K562 (cell line): ENCODE data around the gene CYB561A3. TPM values are rescaled to one million over a fixed set of nuclear protein-coding genes. Genes with fewer than 3 reads are reported as not detected.

ENCODE experiments used
- CHD1 ChIP-seq: fragments of 200-600 bp; sonication (generic); IDR thresholded peaks from one replicate; pipeline ENCODE4 v1.6.1; 2012; ENCODE audit warnings: mild to moderate bottlenecking, moderate library complexity, low read length, inconsistent platforms
- EHMT2 ChIP-seq: fragments of 450-650 bp; IDR thresholded peaks from 2 replicates; pipeline ENCODE4 v1.6.1; 2018; ENCODE audit warnings: antibody characterized with exemption
- HIVEP1 ChIP-seq: fragments of 250-450 bp; sonication (Bioruptor Pico); IDR thresholded peaks from 2 replicates; pipeline ENCODE4 v1.4.0; 2020; ENCODE audit warnings: mild to moderate bottlenecking
- JUND ChIP-seq, 2 experiments: IDR thresholded peaks; 2 replicates in 1 of 2; 3 replicates in 1 of 2; pipeline ENCODE4 v1.6.1; 2011; ENCODE audit warnings: borderline replicate concordance in 2 of 2, low read depth in 2 of 2, low read length in 2 of 2, improper control_type of control experiment in 1 of 2, missing biosample characterization in 1 of 2, missing genetic modification characterization in 1 of 2, missing genetic modification reagents in 1 of 2
- KDM4B ChIP-seq, 2 experiments: fragments of 450-650 bp in 1 of 2; sonication (generic) in 1 of 2; IDR thresholded peaks; 2 replicates each; pipeline ENCODE4 v1.6.1; 2016 to 2017; ENCODE audit warnings: borderline replicate concordance in 2 of 2, antibody characterized with exemption in 1 of 2, low read depth in 1 of 2, mild to moderate bottlenecking in 1 of 2
- MED1 ChIP-seq: sonication (generic); formaldehyde crosslinking; IDR thresholded peaks from 2 replicates; pipeline ENCODE4 v1.8.1; 2023; ENCODE audit warnings: missing genetic modification reagents, borderline replicate concordance
- NFE2L1 ChIP-seq: fragments of 450-650 bp; IDR thresholded peaks from 2 replicates; pipeline ENCODE4 v1.6.1; 2016; ENCODE audit warnings: missing genetic modification characterization, low read depth, mild to moderate bottlenecking, missing compliant biosample characterization, moderate library complexity, borderline replicate concordance
- PATZ1 ChIP-seq: fragments of 250-450 bp; sonication (Bioruptor Pico); IDR thresholded peaks from 2 replicates; pipeline ENCODE4 v1.5.0; 2020; ENCODE audit warnings: mild to moderate bottlenecking, borderline replicate concordance
- PHB ChIP-seq: fragments of 250-450 bp; sonication (Bioruptor Pico); IDR thresholded peaks from 2 replicates; pipeline ENCODE4 v1.5.0; 2021
- PRDM10 ChIP-seq: fragments of 450-650 bp; IDR thresholded peaks from 2 replicates; pipeline ENCODE4 v1.6.1; 2018; ENCODE audit not compliant: partially characterized antibody
- PRPF4 ChIP-seq: fragments of 200-400 bp; formaldehyde crosslinking; IDR thresholded peaks from one replicate; pipeline ENCODE4 v1.6.1; 2017; ENCODE audit warnings: low read length, low read depth, mild to moderate bottlenecking; ENCODE audit not compliant: insufficient read depth, poor library complexity, severe bottlenecking
- RBM17 ChIP-seq: fragments of 200-400 bp; formaldehyde crosslinking; IDR thresholded peaks from 2 replicates; pipeline ENCODE4 v1.6.1; 2017; ENCODE audit warnings: low read depth, mild to moderate bottlenecking, low read length, borderline replicate concordance
- SMARCE1 ChIP-seq: fragments of 450-650 bp; IDR thresholded peaks from 2 replicates; pipeline ENCODE4 v1.7.1; 2016; ENCODE audit warnings: mild to moderate bottlenecking
- ZNF644 ChIP-seq: fragments of 200-800 bp; sonication (Bioruptor generic); IDR thresholded peaks from 2 replicates; pipeline ENCODE4 v1.6.1; 2016; ENCODE audit warnings: low read depth, missing genetic modification characterization, missing compliant biosample characterization
- ZNF778 ChIP-seq: fragments of 450-650 bp; formaldehyde crosslinking; IDR thresholded peaks from 2 replicates; pipeline ENCODE4 v1.4.0; 2020; ENCODE audit warnings: mild to moderate bottlenecking, moderate library complexity
- polyA plus RNA-seq, 8 experiments: library from polyadenylated mRNA; depleted of rRNA in 4 of 8; stranded (reverse) in 5 of 8; unstranded in 3 of 8; fragments of >200 nt; fragmentation: Nextera tagmentation in 2 of 8; fragmentation: Illumina TruSeq in 1 of 8; extraction: Ambion mirVana in 2 of 8; extraction: Trizol in 1 of 8; gene quantifications; 2 replicates each; pipeline versions ENCODE4 v1.2.1 to v1.2.3, GENCODE V29; 2011 to 2014; ENCODE audit warnings: inconsistent platforms in 1 of 8, missing spikeins in 1 of 8
- total RNA-seq, 7 experiments: library from RNA; depleted of rRNA in 6 of 7; stranded (reverse); fragments of >200 nt in 6 of 7; fragmentation: Illumina TruSeq in 2 of 7; extraction: Trizol in 2 of 7; gene quantifications; 2 replicates each; pipeline versions ENCODE4 v1.2.1 to v1.2.3, GENCODE V29; 2011 to 2021; ENCODE audit warnings: low replicate concordance in 1 of 7
- TF ChIP-seq, protein P1 (sequence below): fragments of 450-650 bp; IDR thresholded peaks from 2 replicates; pipeline ENCODE4 v1.6.1; 2014; ENCODE audit warnings: low read depth, mild to moderate bottlenecking, moderate library complexity, borderline replicate concordance
- TF ChIP-seq, protein P2 (sequence below): fragments of 250-450 bp; sonication (Bioruptor Pico); IDR thresholded peaks from 2 replicates; pipeline ENCODE4 v1.5.0; 2021

CYB561A3 gene
- total and polyA plus RNA-seq, 9 of the 15 experiments (the other 6 are each of a cell fraction or from before 2014, with no cell fraction given): 29.2 to 78.9 (median 37.9) TPM

GRCh38 chr11:61334434-61335354 lies 27.0 kb downstream of the CYB561A3 start (continued):
- TF ChIP-seq PRPF4 (no peak), PATZ1 (CRISPR knock-in tag) (no peak), MED1 (CRISPR knock-in tag) (no peak), ZNF778 (CRISPR knock-in tag) (no peak), JUND (IDR thresholded peaks at IDR 0.05; ENCODE audit: borderline replicate concordance, low read depth, low read length) (peak; percentile 90), JUND (tag; IDR thresholded peaks at IDR 0.05; ENCODE audit: borderline replicate concordance, low read depth, low read length) (peak; percentile 74; the same call in 2 of the 3 replicates), PHB (CRISPR knock-in tag) (no peak), CHD1 (no peak), HIVEP1 (CRISPR knock-in tag) (no peak), PRDM10 (peak; percentile 14), EHMT2 (0 out of 2 replicates have a peak, but pooled peaks have one; percentile 25), NFE2L1 (no peak), ZNF644 (tag) (no peak), KDM4B (IDR thresholded peaks at IDR 0.05; ENCODE audit: borderline replicate concordance in 2 of 2, low read depth in 1 of 2) (no peak), SMARCE1 (peak; percentile 52; the same call in 1 of the 2 replicates), RBM17 (no peak)
- TF ChIP-seq, protein P1, sequence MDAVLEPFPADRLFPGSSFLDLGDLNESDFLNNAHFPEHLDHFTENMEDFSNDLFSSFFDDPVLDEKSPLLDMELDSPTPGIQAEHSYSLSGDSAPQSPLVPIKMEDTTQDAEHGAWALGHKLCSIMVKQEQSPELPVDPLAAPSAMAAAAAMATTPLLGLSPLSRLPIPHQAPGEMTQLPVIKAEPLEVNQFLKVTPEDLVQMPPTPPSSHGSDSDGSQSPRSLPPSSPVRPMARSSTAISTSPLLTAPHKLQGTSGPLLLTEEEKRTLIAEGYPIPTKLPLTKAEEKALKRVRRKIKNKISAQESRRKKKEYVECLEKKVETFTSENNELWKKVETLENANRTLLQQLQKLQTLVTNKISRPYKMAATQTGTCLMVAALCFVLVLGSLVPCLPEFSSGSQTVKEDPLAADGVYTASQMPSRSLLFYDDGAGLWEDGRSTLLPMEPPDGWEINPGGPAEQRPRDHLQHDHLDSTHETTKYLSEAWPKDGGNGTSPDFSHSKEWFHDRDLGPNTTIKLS: 0 out of 2 replicates have a peak, but pooled peaks have one; percentile 23
- TF ChIP-seq, protein P2, sequence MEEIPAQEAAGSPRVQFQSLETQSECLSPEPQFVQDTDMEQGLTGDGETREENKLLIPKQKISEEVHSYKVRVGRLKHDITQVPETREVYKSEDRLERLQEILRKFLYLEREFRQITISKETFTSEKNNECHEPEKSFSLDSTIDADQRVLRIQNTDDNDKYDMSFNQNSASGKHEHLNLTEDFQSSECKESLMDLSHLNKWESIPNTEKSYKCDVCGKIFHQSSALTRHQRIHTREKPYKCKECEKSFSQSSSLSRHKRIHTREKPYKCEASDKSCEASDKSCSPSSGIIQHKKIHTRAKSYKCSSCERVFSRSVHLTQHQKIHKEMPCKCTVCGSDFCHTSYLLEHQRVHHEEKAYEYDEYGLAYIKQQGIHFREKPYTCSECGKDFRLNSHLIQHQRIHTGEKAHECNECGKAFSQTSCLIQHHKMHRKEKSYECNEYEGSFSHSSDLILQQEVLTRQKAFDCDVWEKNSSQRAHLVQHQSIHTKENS (CRISPR knock-in tag): no peak
